HG02938 (cell line): ENCODE measurements around the gene ASCL3.
A peak's percentile ranks its signal among the peaks of the same experiment; 100 is the strongest.
"Not testable (repeated sequence)": the region's sequence is repeated elsewhere in the genome, so short reads cannot be mapped to it uniquely, and the experiment has no call there.

Experiments
- ATAC-seq: cut with Tn5 transposase; IDR thresholded peaks from one replicate; pipeline ENCODE4 v1.9.1; 2021; ENCODE audit warnings: mild to moderate bottlenecking, moderate library complexity; ENCODE audit not compliant: unreplicated experiment

Gene ASCL3

DNA sequence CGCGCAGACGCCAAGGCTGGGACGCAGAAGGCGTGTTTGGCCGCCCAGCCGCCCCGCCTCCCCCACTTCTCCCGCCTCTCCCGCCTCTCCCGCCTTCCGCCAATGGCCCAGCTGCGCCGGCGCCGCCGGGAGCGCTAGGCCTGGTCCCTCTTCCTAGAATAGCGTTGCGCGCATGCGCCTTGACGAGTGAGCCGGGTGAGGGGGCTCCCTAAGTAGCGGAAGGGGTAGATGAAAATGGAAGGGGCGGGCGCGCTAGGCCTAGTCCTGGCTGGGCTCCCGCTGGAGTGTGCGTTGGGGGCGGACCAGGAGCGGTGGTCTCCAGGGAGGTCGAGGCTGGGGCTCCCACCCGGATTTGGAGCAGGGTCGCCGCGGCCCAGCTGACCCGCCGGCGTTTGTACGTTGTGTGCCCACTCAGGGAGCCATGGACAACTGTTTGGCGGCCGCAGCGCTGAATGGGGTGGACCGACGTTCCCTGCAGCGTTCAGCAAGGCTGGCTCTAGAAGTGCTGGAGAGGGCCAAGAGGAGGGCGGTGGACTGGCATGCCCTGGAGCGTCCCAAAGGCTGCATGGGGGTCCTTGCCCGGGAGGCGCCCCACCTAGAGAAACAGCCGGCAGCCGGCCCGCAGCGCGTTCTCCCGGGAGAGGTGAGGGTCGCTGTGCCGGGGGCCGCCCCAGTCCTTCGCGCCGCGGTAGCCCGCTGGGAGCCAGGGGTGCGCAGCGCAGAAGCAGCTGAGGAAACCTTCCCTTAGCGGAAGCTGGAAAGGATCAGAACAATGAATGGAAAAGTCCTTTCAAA, 31.6 kb downstream of the ASCL3 start, which contains the start of gene AKIP1:
Gene AKIP1 (plus strand): TSS at position 161 of the 795 bp plus-strand sequence. CDS start 261 bp downstream, at position 422.
- peak; percentile 74 for ATAC-seq

DNA sequence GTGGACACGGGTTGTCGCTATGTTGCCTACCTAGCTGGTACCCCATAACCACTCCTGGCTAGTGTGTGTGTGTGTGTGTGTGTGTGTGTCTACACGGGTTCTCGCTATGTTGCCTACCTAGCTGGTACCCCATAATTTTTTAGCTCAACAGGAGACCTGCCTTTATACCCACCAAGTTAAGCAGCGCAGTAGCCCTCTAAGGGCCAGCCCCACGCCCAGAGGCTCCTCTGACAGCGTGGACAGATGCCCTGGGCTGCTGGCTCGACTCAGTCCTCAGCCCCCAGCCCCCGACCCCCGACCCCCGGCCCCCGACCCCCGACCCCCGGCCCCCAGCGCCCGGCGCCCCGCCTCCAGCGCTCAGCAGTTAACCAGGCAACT, 32.2 kb downstream of the ASCL3 start:
- ATAC-seq = peak; percentile 7

DNA sequence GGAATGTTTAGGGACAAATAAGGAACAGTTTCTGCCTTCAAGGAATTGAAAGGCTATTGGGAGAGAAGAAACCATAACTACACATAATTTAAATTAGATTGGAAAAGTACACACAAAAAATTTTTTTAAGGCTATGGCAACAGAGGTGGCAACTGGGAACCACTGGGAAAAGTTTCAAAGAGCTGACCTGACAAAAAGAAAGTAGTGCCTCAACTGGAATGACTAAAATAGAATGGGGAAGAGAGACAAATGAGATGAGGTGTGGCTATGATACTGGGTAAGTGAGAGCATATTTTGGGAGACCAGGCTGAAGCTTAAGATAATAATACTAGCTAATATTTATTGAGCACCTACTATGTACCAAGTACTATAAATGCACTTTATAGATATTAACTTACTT, 34.7 kb downstream of the ASCL3 start:
- no peak for ATAC-seq

DNA sequence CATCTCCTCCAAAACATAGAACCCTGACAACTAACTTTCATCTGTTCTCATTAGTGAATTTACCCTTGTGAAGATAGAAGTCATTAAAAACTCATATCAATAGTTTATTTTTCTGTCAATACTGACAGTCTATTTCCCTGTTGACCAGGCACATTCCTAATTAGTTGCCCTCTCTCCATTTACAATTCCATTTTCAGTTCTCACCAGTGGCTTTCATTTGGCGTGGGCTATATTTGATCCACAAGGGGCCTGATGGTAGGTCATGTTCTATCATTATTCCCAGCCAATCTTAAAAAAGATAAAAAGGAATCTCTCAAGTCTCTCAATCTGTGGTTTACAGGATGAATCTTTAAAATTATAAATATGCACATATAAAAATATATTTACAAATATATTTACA, 35.7 kb downstream of the ASCL3 start:
- no peak for ATAC-seq

DNA sequence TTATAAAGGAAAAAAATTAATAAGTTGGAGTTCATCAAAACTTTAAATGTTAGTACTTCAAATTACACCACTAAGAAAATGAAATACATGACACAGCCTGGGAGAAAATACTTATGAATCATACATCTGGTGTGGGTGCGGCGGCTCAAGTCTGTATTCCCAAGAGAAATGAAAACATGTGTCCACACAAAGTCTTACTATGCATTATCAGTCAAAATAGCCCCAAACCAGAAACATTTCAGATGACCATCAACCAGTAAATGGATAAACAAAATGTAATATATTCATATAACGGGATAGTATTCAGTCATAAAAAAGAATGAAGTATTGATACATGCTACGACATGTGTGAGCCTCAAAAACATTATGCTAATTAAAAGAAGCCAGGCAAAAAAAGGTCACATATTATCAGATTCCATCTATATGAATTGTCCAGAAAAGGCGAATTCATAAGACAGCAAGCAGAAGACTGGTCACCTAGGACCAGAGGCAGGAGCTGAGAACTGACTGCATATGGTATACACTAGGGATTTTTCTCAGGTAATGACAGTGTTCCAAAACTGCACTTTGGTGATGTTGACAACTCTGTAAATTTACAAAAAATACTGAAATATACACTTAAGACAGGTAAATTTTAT, 37.2 kb downstream of the ASCL3 start:
- ATAC-seq = no peak

DNA sequence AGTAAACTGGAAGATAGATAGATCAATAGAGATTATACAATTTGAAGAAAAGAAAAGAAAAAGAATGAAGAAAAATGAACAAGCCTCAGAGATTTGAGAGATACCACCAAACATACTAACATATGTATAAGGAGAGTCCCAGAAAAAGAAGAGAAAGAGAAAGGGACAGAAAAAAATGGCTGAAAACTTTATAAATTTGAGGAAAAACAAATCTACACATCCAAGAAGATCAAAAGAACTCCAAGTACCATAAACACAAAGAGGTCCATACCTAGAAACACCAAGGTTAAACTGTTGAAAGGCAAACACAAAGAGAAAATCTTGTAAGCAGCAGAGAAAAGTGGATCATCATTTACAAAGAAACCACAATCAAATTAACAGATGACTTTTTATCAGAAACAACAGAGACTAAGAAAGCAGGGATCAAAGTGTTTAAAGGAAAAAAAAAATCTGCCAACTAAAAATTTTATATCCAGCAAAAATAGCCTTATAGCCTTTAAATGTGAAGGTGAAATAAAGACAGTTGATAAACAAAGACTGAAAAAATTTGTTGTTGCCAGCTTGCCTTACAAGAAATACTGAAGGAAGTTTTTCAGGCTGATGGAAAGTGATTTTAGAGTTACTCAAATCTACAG, 43.6 kb downstream of the ASCL3 start:
- no peak for ATAC-seq

DNA sequence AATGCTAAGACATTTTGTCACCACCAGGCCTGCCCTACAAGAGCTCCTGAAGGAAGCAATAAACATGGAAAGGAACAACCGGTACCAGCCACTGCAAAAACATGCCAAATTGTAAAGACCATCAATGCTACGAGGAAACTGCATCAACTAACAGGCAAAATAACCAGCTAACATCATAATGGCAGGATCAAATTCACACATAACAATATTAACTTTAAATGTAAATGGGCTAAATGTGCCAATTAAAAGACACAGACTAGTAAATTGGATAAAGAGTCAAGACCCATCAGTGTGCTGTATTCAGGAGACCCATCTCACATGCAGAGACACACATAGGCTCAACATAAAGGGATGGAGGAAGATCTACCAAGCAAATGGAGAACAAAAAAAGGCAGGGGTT, 51.6 kb downstream of the ASCL3 start:
- ATAC-seq = not testable (repeated sequence)
